HepG2 (cell line): Measurements from ENCODE around the gene KCNIP3. TPM values are rescaled to one million over a fixed set of nuclear protein-coding genes. Genes with fewer than 3 reads are reported as not detected.

Experiments used
- ATAC-seq: fragments of 200-7000 bp; cut with Tn5 transposase; 3 replicates; pipeline ENCODE4 v1.9.1; 2020; ENCODE audit warnings: mild to moderate bottlenecking, moderate library complexity
- BruUV-seq: library from RNA; stranded (reverse); fragments of 400-500 nt; replicated peaks from 2 replicates; lab custom pipeline; 2021; lab: Mats Ljungman, UMichigan
- CTCF ChIA-PET: fragments of 300-600 bp; formaldehyde crosslinking; extraction: SDS; loops from one replicate; lab custom pipeline; 2021; ENCODE audit warnings: low total read pairs, inconsistent platforms, low intra/inter-chr PET ratio; lab: Yijun Ruan, JAX
- POLR2A ChIA-PET: fragments of 350-600 bp; sonication (Branson Sonifier 250); formaldehyde crosslinking; loops from one replicate; lab custom pipeline; 2020; ENCODE audit warnings: antibody characterized with exemption, inconsistent platforms; lab: Yijun Ruan, JAX
- DNase-seq: peaks from one replicate; pipeline ENCODE4 v3.0.0-alpha.2; 2015; ENCODE audit warnings: low spot score
- FAIRE-seq: peaks from 3 replicates; lab custom pipeline; 2011; peaks lifted over from hg19 to GRCh38; lab: Jason Lieb, UNC
- H2AFZ ChIP-seq: one replicate; pipeline ENCODE4 v1.6.1; 2011; ENCODE audit warnings: low read length, inconsistent platforms
- H3K27ac ChIP-seq: fragments of 300-600 bp; 3 replicates; pipeline ENCODE4 v1.8.0; 2011; ENCODE audit warnings: mixed run types, mild to moderate bottlenecking, mixed read lengths, low read length, inconsistent platforms; ENCODE audit not compliant: insufficient read depth; ENCODE audit errors: extremely low read length
- H3K27me3 ChIP-seq, 2 experiments: fragments of 200-600 bp in 1 of 2; 2 replicates in 1 of 2; 3 replicates in 1 of 2; pipeline versions ENCODE4 v1.6.0 to v1.8.0; 2011; ENCODE audit warnings: low read length in 2 of 2, mild to moderate bottlenecking in 2 of 2, moderate library complexity in 2 of 2, inconsistent platforms in 1 of 2; ENCODE audit not compliant: insufficient read depth in 2 of 2, control insufficient read depth in 1 of 2
- H3K36me3 ChIP-seq, 2 experiments: fragments of 200-600 bp in 1 of 2; replicated peaks in 1 of 2; 2 replicates in 1 of 2; 3 replicates in 1 of 2; pipeline versions ENCODE4 v1.5.1 to v1.8.0; 2011; ENCODE audit warnings: low read length in 2 of 2, inconsistent platforms in 1 of 2; ENCODE audit not compliant: insufficient read depth in 2 of 2, control insufficient read depth in 1 of 2
- H3K4me1 ChIP-seq: 2 replicates; pipeline ENCODE4 v1.5.1; 2012; ENCODE audit warnings: low read length, inconsistent platforms; ENCODE audit not compliant: insufficient read depth
- H3K4me2 ChIP-seq: 2 replicates; pipeline ENCODE4 v1.6.0; 2011; ENCODE audit warnings: low read depth, low read length, inconsistent platforms
- H3K4me3 ChIP-seq, 3 experiments: fragments of 200-600 bp in 1 of 3; sonication (generic), shearing (Covaris generic) in 1 of 3; replicated peaks in 1 of 3; 2 replicates each; pipeline ENCODE4 v1.5.1; 2011 to 2016; ENCODE audit warnings: low read length in 3 of 3, inconsistent platforms in 2 of 3, low read depth in 2 of 3, mild to moderate bottlenecking in 2 of 3, control low read depth in 1 of 3, mixed read lengths in 1 of 3; ENCODE audit not compliant: insufficient read depth in 1 of 3
- H3K79me2 ChIP-seq: one replicate; pipeline ENCODE4 v1.6.1; 2011; ENCODE audit warnings: low read length, inconsistent platforms; ENCODE audit not compliant: insufficient read depth
- H3K9ac ChIP-seq: 2 replicates; pipeline ENCODE4 v1.6.0; 2011; ENCODE audit warnings: mild to moderate bottlenecking, low read depth, low read length, inconsistent platforms; ENCODE audit not compliant: insufficient read depth
- H3K9me3 ChIP-seq: 2 replicates; pipeline ENCODE4 v1.5.1; 2012; ENCODE audit warnings: mild to moderate bottlenecking, low read length
- H4K20me1 ChIP-seq: 2 replicates; pipeline ENCODE4 v1.6.0; 2011; ENCODE audit warnings: inconsistent platforms, mild to moderate bottlenecking, low read length, moderate library complexity; ENCODE audit not compliant: insufficient read depth
- CEBPG ChIP-seq: IDR thresholded peaks from 2 replicates; pipeline ENCODE4 v1.6.1; 2016
- HOXA9 ChIP-seq: sonication (generic); formaldehyde crosslinking; IDR thresholded peaks from 2 replicates; pipeline ENCODE4 v1.8.1; 2022; ENCODE audit warnings: missing genetic modification reagents, mild to moderate bottlenecking, moderate library complexity, borderline replicate concordance
- MTA3 ChIP-seq: sonication (generic); formaldehyde crosslinking; IDR thresholded peaks from 2 replicates; pipeline ENCODE4 v1.4.0; 2020; ENCODE audit warnings: missing genetic modification reagents
- MZF1 ChIP-seq: sonication (generic); formaldehyde crosslinking; IDR thresholded peaks from 2 replicates; pipeline ENCODE4 v1.8.1; 2023; ENCODE audit warnings: mild to moderate bottlenecking, missing genetic modification reagents, borderline replicate concordance
- SETDB1 ChIP-seq: sonication (generic); formaldehyde crosslinking; IDR thresholded peaks from 2 replicates; pipeline ENCODE4 v1.5.1; 2020; ENCODE audit warnings: missing genetic modification reagents, mild to moderate bottlenecking, borderline replicate concordance
- TRAFD1 ChIP-seq: sonication (generic); formaldehyde crosslinking; IDR thresholded peaks from 2 replicates; pipeline ENCODE4 v1.5.1; 2020; ENCODE audit warnings: missing genetic modification reagents, mild to moderate bottlenecking, borderline replicate concordance
- ZNF619 ChIP-seq: sonication (generic); formaldehyde crosslinking; IDR thresholded peaks from 2 replicates; pipeline ENCODE4 v1.4.0; 2020; ENCODE audit warnings: mild to moderate bottlenecking, missing genetic modification reagents
- ZNF652 ChIP-seq: IDR thresholded peaks from 2 replicates; pipeline ENCODE4 v1.6.1; 2016; ENCODE audit warnings: low read depth, borderline replicate concordance
- ZNF737 ChIP-seq: sonication (generic); formaldehyde crosslinking; IDR thresholded peaks from 2 replicates; pipeline ENCODE4 v1.5.0; 2020; ENCODE audit warnings: missing genetic modification reagents, mild to moderate bottlenecking, borderline replicate concordance
- WGBS: methylation state at CpG from one replicate; pipeline ENCODE4 v1.1.6; 2017; ENCODE audit warnings: low lambda C conversion rate; 5-methylcytosine and 5-hydroxymethylcytosine counted together
- in situ Hi-C: cut with HindIII; loops from 2 replicates; pipeline ENCODE4 v1.10.0; 2017; ENCODE audit warnings: low pct_unique_long_range_greater_than_20kb; ENCODE audit not compliant: extremely low pct_ligation_motif_present
- intact Hi-C: fragments of 100-400 bp; cut with micrococcal nuclease; formaldehyde crosslinking; loops from one replicate; pipeline ENCODE4 v1.10.0; 2022; ENCODE audit not compliant: unreplicated experiment
- polyA plus RNA-seq, 8 experiments: library from polyadenylated mRNA; depleted of rRNA in 3 of 8; stranded (reverse) in 7 of 8; unstranded in 1 of 8; fragments of >200 nt; fragmentation: Illumina TruSeq in 4 of 8; extraction: Trizol in 4 of 8; gene quantifications; 2 replicates each; pipeline versions ENCODE4 v1.2.1 to v1.2.3, GENCODE V29; 2011 to 2016; ENCODE audit warnings: low read depth in 4 of 8, missing spikeins in 1 of 8, mixed read lengths in 1 of 8; ENCODE audit not compliant: insufficient read depth in 1 of 8
- total RNA-seq, 5 experiments: library from RNA; depleted of rRNA; stranded (reverse); fragments of >200 nt; fragmentation: Illumina TruSeq; extraction: Trizol; gene quantifications; 2 replicates each; pipeline ENCODE4 v1.2.3, GENCODE V29; 2016; ENCODE audit warnings: low read depth in 1 of 5

Gene KCNIP3
- total and polyA plus RNA-seq, 2 of the 13 experiments (the other 11 are each of a cell fraction or from before 2014, with no cell fraction given), result not detected

DNA sequence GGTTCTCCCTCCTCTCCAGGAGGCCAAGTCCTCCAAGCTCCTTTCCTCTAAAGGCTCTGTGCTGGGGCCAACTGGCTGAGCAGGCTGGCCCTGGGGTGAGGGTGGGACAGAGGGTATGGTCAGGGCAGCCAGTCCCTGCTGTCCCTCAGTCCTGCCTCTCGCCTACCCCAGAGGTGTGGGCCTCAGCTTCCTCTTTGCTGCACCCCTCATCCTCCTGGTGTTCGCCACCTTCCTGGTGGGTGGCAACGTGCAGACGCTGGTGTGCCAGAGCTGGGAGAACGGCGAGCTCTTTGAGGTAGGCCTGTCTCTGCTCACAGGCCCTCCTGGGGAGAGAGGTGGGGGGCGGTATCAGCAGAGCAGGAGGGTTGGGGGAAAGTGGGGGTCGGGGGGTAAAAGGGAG lies 16.1 kb upstream of the KCNIP3 start (continued):
- TF ChIP-seq MTA3 (CRISPR knock-in tag) (no peak), ZNF619 (CRISPR knock-in tag) (no peak), ZNF652 (CRISPR knock-in tag) (no peak), ZNF737 (CRISPR knock-in tag) (no peak), MZF1 (CRISPR knock-in tag) (no peak), CEBPG (CRISPR knock-in tag) (no peak)

- CTCF ChIA-PET, result no interaction called here
- no peak overlapping the region for H2AFZ ChIP-seq
- WGBS, result 16% methylated on average over 6 of the region's 8 CpGs
- no peaks in the 10 kb centered on the region; the same call in 1 of the 2 replicates for H4K20me1 ChIP-seq
- no peak overlapping the region for H3K4me2 ChIP-seq
- FAIRE-seq (no peak), ATAC-seq (no peak), DNase-seq (no peak)
- intact Hi-C loops (no loop called here), in situ Hi-C loops (no loop called here)
- no peaks in the 10 kb centered on the region for H3K36me3 ChIP-seq
- H3K79me2 ChIP-seq, result no peaks in the 10 kb centered on the region
- POLR2A ChIA-PET, result no interaction called here
- H3K9ac ChIP-seq, result no peak overlapping the region
- no peaks in the 10 kb centered on the region for H3K9me3 ChIP-seq
- no peak for TF ChIP-seq TRAFD1 (CRISPR knock-in tag)
- no peak for TF ChIP-seq HOXA9
- TF ChIP-seq SETDB1 (CRISPR knock-in tag), result no peak
- H3K27ac ChIP-seq, result no peak overlapping the region
- H3K27me3 ChIP-seq, result peaks cover 4 to 16% of the 10 kb centered on the region in 2 experiments
- H3K4me1 ChIP-seq, result no peaks in the 10 kb centered on the region
- no TSS peak for BruUV-seq
- no peak overlapping the region for H3K4me3 ChIP-seq
Measured at GRCh38 chr2:95281786-95282185, 15.4 kb upstream of the KCNIP3 start.
